Psoas muscle (tissue), 8 donors: ENCODE data around the gene IDI2. TPM values are rescaled to one million over a fixed set of nuclear protein-coding genes. Genes with fewer than 3 reads are reported as not detected.

Experiments used
- ATAC-seq, 4 donors: fragments of 200-7000 bp; cut with Tn5 transposase; one replicate each; pipeline ENCODE4 v1.9.1; 2020; ENCODE audit warnings: moderate library complexity in 3 of 4, mild to moderate bottlenecking in 2 of 4
- DNase-seq, 2 donors: peaks; one replicate each; pipeline ENCODE4 v3.0.0-alpha.2; 2020
- H3K27ac ChIP-seq: fragments of 200-600 bp; one replicate; pipeline ENCODE4 v1.8.0; 2022
- H3K27me3 ChIP-seq, 3 donors: fragments of 200-600 bp in 1 of 3; one replicate each; pipeline versions ENCODE4 v1.6.1 to v1.8.0; 2013 to 2022; ENCODE audit warnings: low read length in 2 of 3, mild to moderate bottlenecking in 2 of 3, moderate library complexity in 1 of 3; ENCODE audit not compliant: insufficient read depth in 3 of 3
- H3K36me3 ChIP-seq, 2 donors: fragments of 200-600 bp in 1 of 2; one replicate each; pipeline versions ENCODE4 v1.6.1 to v1.8.0; 2013 to 2022; ENCODE audit warnings: low read depth in 1 of 2, mild to moderate bottlenecking in 1 of 2, moderate library complexity in 1 of 2; ENCODE audit not compliant: insufficient read depth in 1 of 2
- H3K4me1 ChIP-seq: fragments of 200-600 bp; one replicate; pipeline ENCODE4 v1.8.0; 2022
- H3K4me3 ChIP-seq: fragments of 200-600 bp; one replicate; pipeline ENCODE4 v1.8.0; 2022; ENCODE audit warnings: mild to moderate bottlenecking
- H3K9me3 ChIP-seq: fragments of 200-600 bp; one replicate; pipeline ENCODE4 v1.8.0; 2022
- WGBS, 3 donors: extraction: QIAGEN DNeasy Blood & Tissue Kit; methylation state at CpG; one replicate each; pipeline versions ENCODE4 v1.1.6 to v1.1.7; 2013; 5-methylcytosine and 5-hydroxymethylcytosine counted together
- intact Hi-C, 2 donors: fragments of 100-400 bp; cut with DNase I; formaldehyde crosslinking; loops; one replicate each; pipeline versions ENCODE4 v1.11.0 to v1.14.2; 2022
- polyA plus RNA-seq, 3 donors: library from polyadenylated mRNA; stranded (reverse); fragments of 200-250 nt; gene quantifications; one replicate each; pipeline ENCODE4 v1.2.3, GENCODE V29; 2013
- total RNA-seq, 4 donors: library from RNA; stranded (reverse); fragmentation: NEBNext Ultra II Directional in 2 of 4; extraction: Animal tissue kit (Norgen Biotek cat#: 25700) in 2 of 4; gene quantifications; one replicate each; pipeline versions ENCODE4 v1.2.1 to v1.2.4, GENCODE V29; 2021 to 2023
- TF ChIP-seq, protein P1 (sequence below): fragments of 200-600 bp; IDR thresholded peaks from one replicate; pipeline ENCODE4 v1.8.0; 2022; ENCODE audit warnings: antibody characterized with exemption
- donor health status: healthy with polysubstance abuse.
- donor health status: DM: no; HTN: no; CAD: no; lungs with moderate emphysema.
- donor health status: Bipolar disorder and iron deficiency.
- donor health status: healthy.
- donor health status: DM: yes; HTN: yes; CAD: no.
- donor health status: DM: no; HTN: no; CAD: no.
- donor health status: DM: no; HTN: no; CAD: no.
- donor health status: DM: yes; HTN: yes; CAD: no.

IDI2 gene
- total and polyA plus RNA-seq, 7 donors = 16.6 to 182 (median 133) TPM

DNA sequence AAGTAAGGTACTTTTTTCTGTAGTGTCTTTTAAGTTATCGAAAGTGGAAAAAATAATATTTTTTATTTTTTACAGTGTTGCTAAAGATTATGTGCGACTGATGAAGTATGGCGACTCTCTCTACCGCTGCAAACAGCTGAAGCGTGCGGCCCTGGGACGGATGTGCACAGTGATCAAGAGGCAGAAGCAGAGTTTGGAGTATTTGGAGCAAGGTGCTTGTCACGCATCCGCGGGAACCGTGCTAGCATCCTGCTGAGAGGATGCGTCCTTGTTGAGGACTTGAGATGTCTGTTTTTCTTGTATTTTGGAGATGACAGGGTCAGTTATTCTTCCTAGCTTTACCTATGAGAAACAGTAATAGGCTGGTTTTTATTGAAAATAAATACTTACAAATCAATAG is 29.6 kb downstream of the IDI2 start:
- DNase-seq = no peak
- no peak overlapping the region for H3K27ac ChIP-seq
- H3K4me1 ChIP-seq = no peaks in the 10 kb centered on the region
- WGBS, 3 donors = 94 to 96% (median 94%) methylated on average over 12 of the region's 12 CpGs
- intact Hi-C loops = no loop called here
- no peaks in the 10 kb centered on the region for H3K9me3 ChIP-seq
- ATAC-seq = no peak
- TF ChIP-seq, protein P1, sequence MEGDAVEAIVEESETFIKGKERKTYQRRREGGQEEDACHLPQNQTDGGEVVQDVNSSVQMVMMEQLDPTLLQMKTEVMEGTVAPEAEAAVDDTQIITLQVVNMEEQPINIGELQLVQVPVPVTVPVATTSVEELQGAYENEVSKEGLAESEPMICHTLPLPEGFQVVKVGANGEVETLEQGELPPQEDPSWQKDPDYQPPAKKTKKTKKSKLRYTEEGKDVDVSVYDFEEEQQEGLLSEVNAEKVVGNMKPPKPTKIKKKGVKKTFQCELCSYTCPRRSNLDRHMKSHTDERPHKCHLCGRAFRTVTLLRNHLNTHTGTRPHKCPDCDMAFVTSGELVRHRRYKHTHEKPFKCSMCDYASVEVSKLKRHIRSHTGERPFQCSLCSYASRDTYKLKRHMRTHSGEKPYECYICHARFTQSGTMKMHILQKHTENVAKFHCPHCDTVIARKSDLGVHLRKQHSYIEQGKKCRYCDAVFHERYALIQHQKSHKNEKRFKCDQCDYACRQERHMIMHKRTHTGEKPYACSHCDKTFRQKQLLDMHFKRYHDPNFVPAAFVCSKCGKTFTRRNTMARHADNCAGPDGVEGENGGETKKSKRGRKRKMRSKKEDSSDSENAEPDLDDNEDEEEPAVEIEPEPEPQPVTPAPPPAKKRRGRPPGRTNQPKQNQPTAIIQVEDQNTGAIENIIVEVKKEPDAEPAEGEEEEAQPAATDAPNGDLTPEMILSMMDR = no peak
- no peak overlapping the region for H3K4me3 ChIP-seq
- no peaks in the 10 kb centered on the region for H3K27me3 ChIP-seq
- H3K36me3 ChIP-seq = peaks cover 18 to 88% of the 10 kb centered on the region in 2 donors

DNA sequence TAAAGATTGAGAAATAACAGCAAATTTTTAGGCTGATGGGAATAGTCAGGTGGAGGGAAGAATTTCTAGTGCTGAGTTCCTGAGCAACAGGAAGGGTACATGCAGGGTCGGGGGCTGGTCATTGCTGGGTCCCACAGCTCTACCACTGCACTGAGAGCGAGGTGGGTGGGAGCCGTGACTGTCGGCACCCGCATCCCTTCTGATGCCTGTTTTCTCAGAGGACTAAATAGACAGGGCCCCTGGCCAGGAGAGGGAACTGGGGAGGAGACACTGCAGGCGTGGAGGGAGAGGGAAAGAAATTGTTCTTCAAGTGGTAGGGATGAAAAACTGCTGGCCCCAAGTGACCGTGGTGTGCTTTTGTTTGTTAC is 30.1 kb downstream of the IDI2 start:
- H3K36me3 ChIP-seq = peaks cover 16 to 83% of the 10 kb centered on the region in 2 donors
- H3K27ac ChIP-seq = no peak overlapping the region
- DNase-seq = no peak
- H3K9me3 ChIP-seq = no peaks in the 10 kb centered on the region
- intact Hi-C loops = no loop called here
- no peak for ATAC-seq
- H3K27me3 ChIP-seq = no peaks in the 10 kb centered on the region
- H3K4me3 ChIP-seq = no peak overlapping the region
- WGBS, 3 donors = 88 to 91% (median 88%) methylated on average over 7 of the region's 7 CpGs
- TF ChIP-seq, protein P1 = no peak
- no peaks in the 10 kb centered on the region for H3K4me1 ChIP-seq

DNA sequence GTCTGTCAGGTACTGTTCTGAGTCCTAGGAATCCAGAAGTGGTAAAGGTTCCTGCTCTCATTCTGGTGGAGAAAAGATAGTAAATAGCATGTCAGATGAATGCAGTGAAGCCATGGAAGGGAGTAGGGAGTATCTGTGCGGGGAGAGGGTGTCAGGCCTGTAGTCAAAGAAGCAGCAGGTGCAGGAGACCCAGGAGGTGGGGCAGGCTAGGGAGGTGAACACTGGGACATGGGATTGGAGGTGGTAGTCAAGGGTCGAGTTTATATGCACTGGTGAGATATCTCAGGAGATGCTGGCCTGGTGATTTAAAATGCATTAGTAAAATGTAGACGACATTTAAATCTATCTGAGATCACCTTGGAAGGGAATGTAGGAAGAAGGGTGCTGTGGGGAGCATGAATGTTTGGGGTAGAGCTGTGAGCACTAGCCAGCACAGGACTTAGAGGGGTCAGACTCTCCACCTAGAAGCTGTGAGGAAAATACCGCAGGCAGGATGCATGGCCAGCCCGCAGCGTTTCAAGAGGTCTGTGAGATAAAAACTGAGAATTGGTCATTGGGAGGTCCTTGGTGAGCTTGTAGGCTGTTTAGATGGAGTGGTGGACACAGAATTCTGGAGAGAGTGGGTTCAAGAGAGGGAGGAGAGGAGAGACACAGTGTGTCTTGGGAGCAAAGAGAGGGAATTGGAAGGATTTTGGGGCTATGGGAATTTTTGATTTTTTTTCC is 30.7 kb downstream of the IDI2 start:
- intact Hi-C loops = no loop called here
- no peaks in the 10 kb centered on the region for H3K27me3 ChIP-seq
- H3K36me3 ChIP-seq = peaks cover 14 to 78% of the 10 kb centered on the region in 2 donors
- H3K4me1 ChIP-seq = no peaks in the 10 kb centered on the region
- TF ChIP-seq, protein P1 = no peak
- 90 to 95% (median 94%) methylated on average over 6 of the region's 6 CpGs for WGBS, 3 donors
- no peak for DNase-seq
- no peak for ATAC-seq
- no peaks in the 10 kb centered on the region for H3K9me3 ChIP-seq
- H3K4me3 ChIP-seq = no peak overlapping the region
- no peak overlapping the region for H3K27ac ChIP-seq

DNA sequence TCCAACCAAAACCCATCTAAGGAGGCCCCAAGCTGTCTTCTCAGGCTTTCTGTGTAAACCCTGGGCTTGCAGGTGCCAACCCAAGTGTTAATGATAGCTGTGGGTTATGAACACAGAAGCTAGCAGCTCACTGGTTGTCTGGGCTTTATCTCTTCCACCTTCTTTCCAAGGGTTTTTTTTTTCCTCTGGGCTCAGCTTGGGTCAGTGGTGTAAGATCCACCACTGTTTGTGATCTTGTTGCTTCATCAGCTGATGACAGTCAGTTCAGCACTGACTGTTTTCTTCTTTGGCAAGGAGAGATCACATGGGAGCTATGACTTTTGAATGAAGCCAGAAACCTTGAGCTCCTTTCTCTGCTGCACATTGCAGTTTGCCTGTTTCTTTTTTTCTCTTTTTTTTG is 32.8 kb downstream of the IDI2 start:
- intact Hi-C loops = no loop called here
- Histone ChIP-seq H3K27ac (no peak overlapping the region), H3K4me1 (peaks cover 10% of the 10 kb centered on the region), H3K4me3 (no peak overlapping the region), H3K36me3 (peaks cover 6 to 57% of the 10 kb centered on the region in 2 donors), H3K27me3 (no peaks in the 10 kb centered on the region), H3K9me3 (no peaks in the 10 kb centered on the region)
- ATAC-seq = peak in 1 of 4 donors; percentile 31
- DNase-seq = no peak
- TF ChIP-seq, protein P1 = no peak

DNA sequence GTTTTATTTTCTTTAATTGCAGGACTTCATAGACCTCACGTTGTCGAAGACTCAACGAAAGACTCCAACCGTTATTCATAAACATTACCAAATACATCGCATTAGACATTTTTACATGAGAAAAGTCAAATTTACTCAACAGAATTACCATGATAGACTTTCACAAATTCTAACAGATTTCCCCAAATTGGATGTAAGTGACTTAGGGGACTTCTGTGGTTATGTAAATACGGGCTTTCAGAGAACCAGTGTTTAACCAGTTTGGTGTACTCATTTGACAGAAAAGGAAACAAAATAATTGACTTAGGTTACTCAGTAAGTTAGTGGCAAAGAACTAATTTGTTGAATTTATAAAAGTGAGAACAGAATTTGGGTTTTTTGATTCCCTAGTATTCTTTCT is 33.2 kb downstream of the IDI2 start:
- Histone ChIP-seq H3K27ac (no peak overlapping the region), H3K9me3 (no peaks in the 10 kb centered on the region), H3K4me3 (no peak overlapping the region), H3K4me1 (peaks cover 11% of the 10 kb centered on the region), H3K27me3 (no peaks in the 10 kb centered on the region), H3K36me3 (peaks cover 6 to 52% of the 10 kb centered on the region in 2 donors)
- ATAC-seq = no peak
- WGBS, 3 donors = 96 to 97% (median 97%) methylated on average over 6 of the region's 6 CpGs
- DNase-seq = no peak
- TF ChIP-seq, protein P1 = no peak
- intact Hi-C loops = no loop called here
